K562 (cell line): ENCODE measurements around the gene HYAL1.
A peak's percentile ranks its signal among the peaks of the same experiment; 100 is the strongest.

Source experiments
- ETS1 ChIP-seq: conservative IDR thresholded peaks from 2 replicates; pipeline ENCODE4 v1.6.1; 2011; ENCODE audit warnings: low read depth, mild to moderate bottlenecking, low read length; ENCODE audit not compliant: control insufficient read depth
- FOXJ3 ChIP-seq: sonication (generic); formaldehyde crosslinking; IDR thresholded peaks from 2 replicates; pipeline ENCODE4 v1.4.0; 2020; ENCODE audit warnings: mild to moderate bottlenecking, missing genetic modification reagents
- KLF16 ChIP-seq: IDR thresholded peaks from 2 replicates; pipeline ENCODE4 v1.6.1; 2016; ENCODE audit warnings: antibody characterized with exemption
- XRCC4 ChIP-seq: IDR thresholded peaks from one replicate; pipeline ENCODE4 v1.6.1; 2011; ENCODE audit not compliant: insufficient read depth, insufficient read length; ENCODE audit errors: extremely low read depth
- YBX1 ChIP-seq: fragments of 450-650 bp; IDR thresholded peaks from 2 replicates; pipeline ENCODE4 v1.7.1; 2016; ENCODE audit warnings: mild to moderate bottlenecking
- TF ChIP-seq, protein P1 (sequence below), 2 experiments: fragments of 450-650 bp; formaldehyde crosslinking in 1 of 2; IDR thresholded peaks; 2 replicates each; pipeline versions ENCODE4 v1.4.0 to v1.6.1; 2014 to 2020; ENCODE audit warnings: mild to moderate bottlenecking in 2 of 2, borderline replicate concordance in 1 of 2, low read depth in 1 of 2

DNA sequence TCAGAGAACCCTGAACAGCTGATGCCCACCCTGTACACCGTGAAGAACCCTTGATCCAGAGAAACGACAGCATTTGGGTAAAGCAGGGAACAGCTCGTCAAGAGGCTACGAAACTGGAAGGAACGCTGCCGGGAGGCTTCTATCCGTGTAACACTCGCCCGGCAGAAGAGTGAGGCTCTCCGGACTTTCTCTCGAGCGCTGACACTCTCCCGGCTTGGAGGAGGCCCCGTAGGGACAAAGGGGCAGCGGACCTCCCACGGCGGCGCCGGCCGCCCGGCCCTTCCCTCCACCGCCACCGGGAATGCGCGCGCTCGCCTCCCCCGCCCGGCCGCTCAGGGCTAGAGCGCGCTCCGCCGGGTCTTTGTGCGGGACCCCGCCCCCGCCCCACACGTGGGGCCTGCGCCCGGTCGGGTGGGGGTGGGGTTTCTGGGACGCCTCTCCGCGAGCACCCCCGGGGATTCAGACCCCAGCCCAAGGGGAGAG lies 17.5 kb upstream of the HYAL1 start:
- TF ChIP-seq ETS1 (peak; percentile 67; the same call in 1 of the 2 replicates), KLF16 (no peak), FOXJ3 (CRISPR knock-in tag) (no peak), XRCC4 (no peak), YBX1 (no peak)
- TF ChIP-seq, protein P1, sequence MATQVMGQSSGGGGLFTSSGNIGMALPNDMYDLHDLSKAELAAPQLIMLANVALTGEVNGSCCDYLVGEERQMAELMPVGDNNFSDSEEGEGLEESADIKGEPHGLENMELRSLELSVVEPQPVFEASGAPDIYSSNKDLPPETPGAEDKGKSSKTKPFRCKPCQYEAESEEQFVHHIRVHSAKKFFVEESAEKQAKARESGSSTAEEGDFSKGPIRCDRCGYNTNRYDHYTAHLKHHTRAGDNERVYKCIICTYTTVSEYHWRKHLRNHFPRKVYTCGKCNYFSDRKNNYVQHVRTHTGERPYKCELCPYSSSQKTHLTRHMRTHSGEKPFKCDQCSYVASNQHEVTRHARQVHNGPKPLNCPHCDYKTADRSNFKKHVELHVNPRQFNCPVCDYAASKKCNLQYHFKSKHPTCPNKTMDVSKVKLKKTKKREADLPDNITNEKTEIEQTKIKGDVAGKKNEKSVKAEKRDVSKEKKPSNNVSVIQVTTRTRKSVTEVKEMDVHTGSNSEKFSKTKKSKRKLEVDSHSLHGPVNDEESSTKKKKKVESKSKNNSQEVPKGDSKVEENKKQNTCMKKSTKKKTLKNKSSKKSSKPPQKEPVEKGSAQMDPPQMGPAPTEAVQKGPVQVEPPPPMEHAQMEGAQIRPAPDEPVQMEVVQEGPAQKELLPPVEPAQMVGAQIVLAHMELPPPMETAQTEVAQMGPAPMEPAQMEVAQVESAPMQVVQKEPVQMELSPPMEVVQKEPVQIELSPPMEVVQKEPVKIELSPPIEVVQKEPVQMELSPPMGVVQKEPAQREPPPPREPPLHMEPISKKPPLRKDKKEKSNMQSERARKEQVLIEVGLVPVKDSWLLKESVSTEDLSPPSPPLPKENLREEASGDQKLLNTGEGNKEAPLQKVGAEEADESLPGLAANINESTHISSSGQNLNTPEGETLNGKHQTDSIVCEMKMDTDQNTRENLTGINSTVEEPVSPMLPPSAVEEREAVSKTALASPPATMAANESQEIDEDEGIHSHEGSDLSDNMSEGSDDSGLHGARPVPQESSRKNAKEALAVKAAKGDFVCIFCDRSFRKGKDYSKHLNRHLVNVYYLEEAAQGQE (IDR thresholded peaks at IDR 0.05; ENCODE audit: borderline replicate concordance) = peak; percentile 14; the same call in 1 of the 2 replicates
- TF ChIP-seq, protein P1 (CRISPR knock-in tag; IDR thresholded peaks at IDR 0.05; ENCODE audit: low read depth) = no peak
